B cell (primary cell): Measurements from ENCODE around the gene VPS35. TPM values are rescaled to one million over a fixed set of nuclear protein-coding genes. Genes with fewer than 3 reads are reported as not detected.

Source experiments
- ATAC-seq: fragments of 200-7000 bp; cut with Tn5 transposase; one replicate; pipeline ENCODE4 v1.10.0; 2021; ENCODE audit warnings: low read depth, mild to moderate bottlenecking, moderate number of reproducible peaks, moderate library complexity
- CTCF ChIA-PET: fragments of 350-600 bp; sonication (Branson Sonifier 250); formaldehyde crosslinking; loops from one replicate; lab custom pipeline; 2021; ENCODE audit warnings: antibody characterized with exemption, inconsistent platforms; lab: Charles Lee
- POLR2A ChIA-PET: fragments of 350-600 bp; sonication (Branson Sonifier 250); formaldehyde crosslinking; loops from one replicate; lab custom pipeline; 2021; ENCODE audit warnings: antibody characterized with exemption; lab: Charles Lee
- DNase-seq: peaks from one replicate; pipeline ENCODE4 v3.0.0; 2013
- H2AFZ ChIP-seq: 2 replicates; pipeline ENCODE4 v1.6.1; 2012; ENCODE audit warnings: mild to moderate bottlenecking, low read depth, low read length; ENCODE audit not compliant: insufficient read depth, poor library complexity, severe bottlenecking
- H3K27ac ChIP-seq, 2 donors: 1 replicate in 1 of 2; 2 replicates in 1 of 2; pipeline ENCODE4 v1.5.1; 2012 to 2013; ENCODE audit warnings: low read length in 2 of 2, mild to moderate bottlenecking in 2 of 2, moderate library complexity in 1 of 2
- H3K27me3 ChIP-seq, 4 experiments: fragments of 200-600 bp in 1 of 4; sonication (generic) in 1 of 4; replicated peaks in 1 of 4; 1 replicate in 2 of 4; 2 replicates in 2 of 4; pipeline versions ENCODE4 v1.6.1 to v1.7.0; 2013 to 2016; ENCODE audit warnings: low read length in 3 of 4, mild to moderate bottlenecking in 2 of 4, mixed read lengths in 1 of 4, moderate library complexity in 1 of 4; ENCODE audit not compliant: insufficient read depth in 4 of 4, control insufficient read depth in 3 of 4; ENCODE audit errors: control extremely low read depth in 1 of 4
- H3K36me3 ChIP-seq, 2 experiments: replicated peaks in 1 of 2; 1 replicate in 1 of 2; 2 replicates in 1 of 2; pipeline versions ENCODE4 v1.6.1 to v1.7.1; 2013; ENCODE audit warnings: low read length in 1 of 2; ENCODE audit not compliant: insufficient read depth in 2 of 2, control insufficient read depth in 1 of 2; ENCODE audit errors: control extremely low read depth in 1 of 2, extremely low read depth in 1 of 2
- H3K4me1 ChIP-seq, 2 donors: fragments of 200-600 bp in 1 of 2; sonication (generic) in 1 of 2; 1 replicate in 1 of 2; 2 replicates in 1 of 2; pipeline versions ENCODE4 v1.5.1 to v1.6.1; 2013 to 2017; ENCODE audit warnings: low read length in 2 of 2; ENCODE audit not compliant: control insufficient read depth in 2 of 2, insufficient read depth in 2 of 2
- H3K4me2 ChIP-seq: replicated peaks from 2 replicates; pipeline ENCODE3; 2012; ENCODE audit warnings: mild to moderate bottlenecking, low read depth, low read length; ENCODE audit not compliant: poor library complexity, severe bottlenecking
- H3K4me3 ChIP-seq, 5 experiments: fragments of 200-600 bp in 1 of 5; sonication (generic) in 1 of 5; 1 replicate in 3 of 5; 2 replicates in 2 of 5; pipeline versions ENCODE4 v1.5.1 to v1.7.0; 2011 to 2016; ENCODE audit warnings: low read length in 4 of 5, mild to moderate bottlenecking in 4 of 5, low read depth in 2 of 5, control low read depth in 1 of 5, moderate library complexity in 1 of 5; ENCODE audit not compliant: insufficient read depth in 1 of 5; ENCODE audit errors: control extremely low read depth in 1 of 5, extremely low read depth in 1 of 5
- H3K79me2 ChIP-seq: fragments of 200-600 bp; sonication (generic); one replicate; pipeline ENCODE4 v1.6.0; 2016; ENCODE audit warnings: low read length; ENCODE audit not compliant: control insufficient read depth, insufficient read depth
- H3K9ac ChIP-seq: fragments of 200-600 bp; sonication (generic); 2 replicates; pipeline ENCODE4 v1.6.1; 2017; ENCODE audit warnings: mild to moderate bottlenecking, low read length, moderate library complexity
- H3K9me3 ChIP-seq, 3 donors: one replicate each; pipeline versions ENCODE4 v1.6.1 to v1.7.1; 2013; ENCODE audit warnings: low read length in 2 of 3; ENCODE audit not compliant: control insufficient read depth in 2 of 3, insufficient read depth in 1 of 3; ENCODE audit errors: control extremely low read depth in 1 of 3
- H4K20me1 ChIP-seq: 2 replicates; pipeline ENCODE4 v1.6.0; 2012; ENCODE audit warnings: mild to moderate bottlenecking, low read length; ENCODE audit not compliant: insufficient read depth, control insufficient read depth, poor library complexity, severe bottlenecking
- H3K27ac Mint-ChIP-seq: one replicate; pipeline ENCODE4 v1.8.0; 2021; ENCODE audit warnings: mixed read lengths
- H3K27me3 Mint-ChIP-seq: one replicate; pipeline ENCODE4 v1.8.0; 2021; ENCODE audit warnings: mixed read lengths
- H3K4me1 Mint-ChIP-seq: one replicate; pipeline ENCODE4 v1.8.0; 2021; ENCODE audit warnings: mixed read lengths
- H3K4me3 Mint-ChIP-seq: one replicate; pipeline ENCODE4 v1.8.0; 2021; ENCODE audit warnings: mixed read lengths
- H3K9me3 Mint-ChIP-seq: one replicate; pipeline ENCODE4 v1.8.0; 2022; ENCODE audit warnings: mixed read lengths; ENCODE audit not compliant: insufficient read depth
- CTCF ChIP-seq: fragments of 200-600 bp; IDR thresholded peaks from one replicate; pipeline ENCODE4 v1.8.0; 2022; ENCODE audit warnings: antibody characterized with exemption, mild to moderate bottlenecking
- EZH2 ChIP-seq: IDR thresholded peaks from 2 replicates; pipeline ENCODE4 v1.6.1; 2012; ENCODE audit warnings: borderline replicate concordance, low read depth, mild to moderate bottlenecking, moderate library complexity, low read length; ENCODE audit not compliant: insufficient read depth, poor library complexity, severe bottlenecking
- WGBS: methylation state at CpG from one replicate; pipeline ENCODE4 v1.1.5; 2013; ENCODE audit warnings: missing lambda C conversion rate; ENCODE audit not compliant: insufficient coverage; 5-methylcytosine and 5-hydroxymethylcytosine counted together
- intact Hi-C: fragments of 100-400 bp; cut with micrococcal nuclease; formaldehyde crosslinking; loops from one replicate; pipeline ENCODE4 v1.10.0; 2022
- polyA plus RNA-seq: library from polyadenylated mRNA; depleted of rRNA; stranded (reverse); fragments of >200 nt; gene quantifications from 2 replicates; pipeline ENCODE4 v1.2.3, GENCODE V29; 2012
- total RNA-seq, 2 donors: library from RNA; stranded (reverse); fragments of 120-200 nt in 1 of 2; gene quantifications; 1 replicate in 1 of 2; 2 replicates in 1 of 2; pipeline versions ENCODE4 v1.2.3 to v1.2.4, GENCODE V29; 2013 to 2022

VPS35 gene
- total and polyA plus RNA-seq, 2 donors (not counting 1 experiment from before 2014, with no cell fraction given), result 9.5 to 120 TPM

GRCh38 chr16:46614006-46614405 lies 75.0 kb downstream of the VPS35 start:
- WGBS, result no CpG with 5 or more reads among the region's 4 CpGs
- no peaks in the 10 kb centered on the region for H4K20me1 ChIP-seq
- no peak for ATAC-seq
- no peaks in the 10 kb centered on the region for H3K36me3 ChIP-seq
- Mint-ChIP-seq H3K4me1 (peaks cover 5% of the 10 kb centered on the region), H3K27ac (no peak overlapping the region), H3K4me3 (no peak overlapping the region), H3K9me3 (no peaks in the 10 kb centered on the region), H3K27me3 (no peaks in the 10 kb centered on the region)
- H3K9me3 ChIP-seq, result no peaks in the 10 kb centered on the region
- ChIA-PET POLR2A (no interaction called here), CTCF (interaction anchor here (1.4 kb wide), 1 partner anchor 61 kb away, joined by 4 read pairs; no protein-coding TSS in a partner anchor)
- H3K4me3 ChIP-seq, result no peak overlapping the region
- peaks cover 11 to 12% of the 10 kb centered on the region in 2 donors for H3K4me1 ChIP-seq
- no peaks in the 10 kb centered on the region for H3K27me3 ChIP-seq
- no peak overlapping the region for H3K9ac ChIP-seq
- H3K79me2 ChIP-seq, result no peaks in the 10 kb centered on the region
- H2AFZ ChIP-seq, result no peak overlapping the region
- no peak overlapping the region for H3K27ac ChIP-seq
- intact Hi-C loops, result no loop called here
- no peak overlapping the region for H3K4me2 ChIP-seq
- DNase-seq, result no peak
- TF ChIP-seq CTCF, result no peak
- TF ChIP-seq EZH2, result no peak

GRCh38 chr16:46613352-46613751 lies 75.6 kb downstream of the VPS35 start:
- intact Hi-C loops, result no loop called here
- TF ChIP-seq EZH2 (no peak), CTCF (no peak)
- no peaks in the 10 kb centered on the region for H3K36me3 ChIP-seq
- Mint-ChIP-seq H3K27me3 (no peaks in the 10 kb centered on the region), H3K9me3 (no peaks in the 10 kb centered on the region), H3K4me1 (peaks cover 3% of the 10 kb centered on the region), H3K27ac (no peak overlapping the region), H3K4me3 (no peak overlapping the region)
- H3K4me1 ChIP-seq, result peaks cover 11 to 12% of the 10 kb centered on the region in 2 donors
- no peaks in the 10 kb centered on the region for H3K79me2 ChIP-seq
- H3K9ac ChIP-seq, result no peak overlapping the region
- 86% methylated on average over 2 of the region's 2 CpGs for WGBS
- no peak overlapping the region for H3K4me3 ChIP-seq
- ATAC-seq (no peak), DNase-seq (no peak)
- H3K27ac ChIP-seq, result no peak overlapping the region
- no peaks in the 10 kb centered on the region for H4K20me1 ChIP-seq
- no peak overlapping the region for H3K4me2 ChIP-seq
- ChIA-PET POLR2A (no interaction called here), CTCF (interaction anchor here (1.4 kb wide), 1 partner anchor 61 kb away, joined by 4 read pairs; no protein-coding TSS in a partner anchor)
- H3K27me3 ChIP-seq, result no peaks in the 10 kb centered on the region
- H3K9me3 ChIP-seq, result no peaks in the 10 kb centered on the region
- peak overlapping the region; percentile 19 for H2AFZ ChIP-seq
